ENCODE results near the gene PURA. TPM values are rescaled to one million over a fixed set of nuclear protein-coding genes. Genes with fewer than 3 reads are reported as not detected.
"Not testable (repeated sequence)": the region's sequence is repeated elsewhere in the genome, so short reads cannot be mapped to it uniquely, and the experiment has no call there.

The PURA gene
- total RNA-seq, 2 experiments from 2014 or later, result 8.2 to 9.2 TPM

GRCh38 chr5:140152022-140152999 is 38.4 kb downstream of the PURA start:
- intact Hi-C loops (cut with micrococcal nuclease), result no loop called here
- H3K36me3 Mint-ChIP-seq (ENCODE audit: low read depth), result no peaks in the 10 kb centered on the region
- H3K27me3 Mint-ChIP-seq, result peaks cover 2% of the 10 kb centered on the region
- H3K27ac Mint-ChIP-seq, result no peak overlapping the region
- no peak overlapping the region for H3K4me3 Mint-ChIP-seq
- ChIA-PET POLR2A (interaction anchor here (0.6 to 0.7 kb wide), 3 partner anchors 10 to 485 kb away, joined by 3 read pairs; no protein-coding TSS in a partner anchor), CTCF (interaction anchor here (0.8 to 4.6 kb wide), 5 partner anchors 9 to 184 kb away, joined by 3 to 28 read pairs (median 3); no protein-coding TSS in a partner anchor)
- TF ChIP-seq CTCF (IDR thresholded peaks at IDR 0.05), result no peak
- peaks cover 5% of the 10 kb centered on the region for H3K4me1 Mint-ChIP-seq (ENCODE audit: low read depth)
- ATAC-seq (no peak), DNase-seq (no peak)
- no peaks in the 10 kb centered on the region for H3K9me3 Mint-ChIP-seq

- H3K9me3 Mint-ChIP-seq, result no peaks in the 10 kb centered on the region
- intact Hi-C loops (cut with micrococcal nuclease), result no loop called here
- H3K36me3 Mint-ChIP-seq (ENCODE audit: low read depth), result no peaks in the 10 kb centered on the region
- no peak for DNase-seq
- POLR2A ChIA-PET, result interaction anchor here (0.6 to 0.7 kb wide), 2 partner anchors 115 to 486 kb away, joined by 3 to 4 read pairs; no protein-coding TSS in a partner anchor
- no peaks in the 10 kb centered on the region for H3K27me3 Mint-ChIP-seq
- ATAC-seq, result no peak
- TF ChIP-seq CTCF (IDR thresholded peaks at IDR 0.05), result no peak
- no peak overlapping the region for H3K4me3 Mint-ChIP-seq
- CTCF ChIA-PET, result interaction anchor here (1.3 to 4.6 kb wide), 6 partner anchors 7 to 199 kb away, joined by 3 to 40 read pairs (median 10); no protein-coding TSS in a partner anchor
- peaks cover 5% of the 10 kb centered on the region for H3K4me1 Mint-ChIP-seq (ENCODE audit: low read depth)
- no peak overlapping the region for H3K27ac Mint-ChIP-seq
Measured at GRCh38 chr5:140153255-140153654, 39.3 kb downstream of the PURA start.

GRCh38 chr5:140153905-140154304 is 40.0 kb downstream of the PURA start:
- CTCF ChIA-PET, result interaction anchor here (0.6 to 4.6 kb wide), 10 partner anchors 8 to 198 kb away, joined by 3 to 40 read pairs (median 4); no protein-coding TSS in a partner anchor
- Mint-ChIP-seq H3K27me3 (no peaks in the 10 kb centered on the region), H3K4me1 (ENCODE audit: low read depth) (peaks cover 5% of the 10 kb centered on the region), H3K36me3 (ENCODE audit: low read depth) (no peaks in the 10 kb centered on the region), H3K27ac (no peak overlapping the region), H3K9me3 (no peaks in the 10 kb centered on the region), H3K4me3 (no peak overlapping the region)
- DNase-seq, result no peak
- TF ChIP-seq CTCF (IDR thresholded peaks at IDR 0.05), result no peak
- intact Hi-C loops (cut with micrococcal nuclease), result no loop called here
- POLR2A ChIA-PET, result interaction anchor here (0.6 to 1.3 kb wide), 5 partner anchors 8 to 115 kb away, joined by 3 to 4 read pairs (median 4); partner anchors contain the start of gene CYSTM1
- no peak for ATAC-seq

GRCh38 chr5:140154710-140155381 is 40.9 kb downstream of the PURA start:
- not testable (repeated sequence) for DNase-seq; H3K4me3 Mint-ChIP-seq; H3K4me1 Mint-ChIP-seq (ENCODE audit: low read depth); ATAC-seq; H3K27me3 Mint-ChIP-seq; H3K27ac Mint-ChIP-seq; H3K9me3 Mint-ChIP-seq; H3K36me3 Mint-ChIP-seq (ENCODE audit: low read depth)
- ChIA-PET CTCF (interaction anchor here (0.6 to 4.6 kb wide), 11 partner anchors 9 to 368 kb away, joined by 3 to 40 read pairs (median 4); no protein-coding TSS in a partner anchor), POLR2A (interaction anchor here (0.6 to 1.3 kb wide), 3 partner anchors 9 to 85 kb away, joined by 3 to 4 read pairs (median 4); partner anchors contain the start of gene CYSTM1)
- intact Hi-C loops (cut with micrococcal nuclease), result loop anchor here (5.0 kb wide), 1 partner anchor 363 kb away; no protein-coding TSS in a partner anchor
